Mesendoderm (in vitro differentiated cells): ENCODE data around the gene TNNT3.

Experiments
- DNase-seq: peaks from one replicate; pipeline ENCODE4 v3.0.0; 2013
- H2AK5ac ChIP-seq: 2 replicates; pipeline ENCODE4 v1.6.1; 2013; ENCODE audit warnings: low read length, inconsistent platforms
- H2BK120ac ChIP-seq: 2 replicates; pipeline ENCODE4 v1.6.1; 2013; ENCODE audit warnings: low read depth, mild to moderate bottlenecking, low read length, moderate library complexity, mixed read lengths
- H2BK15ac ChIP-seq: replicated peaks from 2 replicates; pipeline ENCODE4 v1.6.1; 2013; ENCODE audit warnings: low read depth, mild to moderate bottlenecking, moderate library complexity
- H2BK5ac ChIP-seq: 2 replicates; pipeline ENCODE4 v1.6.1; 2013; ENCODE audit warnings: low read length, inconsistent platforms
- H3K18ac ChIP-seq: 2 replicates; pipeline ENCODE4 v1.6.1; 2013; ENCODE audit warnings: mild to moderate bottlenecking, low read length, mixed read lengths
- H3K23ac ChIP-seq: one replicate; pipeline ENCODE4 v1.6.1; 2013; ENCODE audit warnings: low read length
- H3K27ac ChIP-seq: 2 replicates; pipeline ENCODE4 v1.5.1; 2013; ENCODE audit warnings: low read depth, mild to moderate bottlenecking, inconsistent platforms, low read length, moderate library complexity
- H3K27me3 ChIP-seq: 2 replicates; pipeline ENCODE4 v1.6.1; 2013; ENCODE audit warnings: low read length, control low read depth, mild to moderate bottlenecking, inconsistent platforms; ENCODE audit not compliant: insufficient read depth, poor library complexity
- H3K36me3 ChIP-seq: 2 replicates; pipeline ENCODE4 v1.6.1; 2013; ENCODE audit warnings: low read length, inconsistent platforms; ENCODE audit not compliant: control insufficient read depth, insufficient read depth
- H3K4ac ChIP-seq: one replicate; pipeline ENCODE4 v1.6.1; 2013; ENCODE audit warnings: low read depth, mild to moderate bottlenecking, low read length, moderate library complexity
- H3K4me1 ChIP-seq: 2 replicates; pipeline ENCODE4 v1.6.1; 2013; ENCODE audit warnings: low read depth, low read length, inconsistent platforms; ENCODE audit not compliant: control insufficient read depth
- H3K4me2 ChIP-seq: 2 replicates; pipeline ENCODE4 v1.6.1; 2013; ENCODE audit warnings: low read length
- H3K4me3 ChIP-seq: 2 replicates; pipeline ENCODE4 v1.5.1; 2013; ENCODE audit warnings: mild to moderate bottlenecking, low read length
- H3K56ac ChIP-seq: one replicate; pipeline ENCODE4 v1.6.1; 2013; ENCODE audit warnings: low read length
- H3K79me1 ChIP-seq: 2 replicates; pipeline ENCODE4 v1.6.1; 2013; ENCODE audit warnings: low read length, inconsistent platforms
- H3K79me2 ChIP-seq: 2 replicates; pipeline ENCODE4 v1.6.1; 2013; ENCODE audit warnings: mild to moderate bottlenecking, low read length; ENCODE audit not compliant: control insufficient read depth, insufficient read depth
- H3K9ac ChIP-seq: 2 replicates; pipeline ENCODE4 v1.6.1; 2013; ENCODE audit warnings: low read length, inconsistent platforms
- H4K5ac ChIP-seq: one replicate; pipeline ENCODE4 v1.6.1; 2013; ENCODE audit warnings: low read length
- H4K8ac ChIP-seq: one replicate; pipeline ENCODE4 v1.6.1; 2013; ENCODE audit warnings: low read depth, mild to moderate bottlenecking, control low read depth, low read length, moderate library complexity
- WGBS: extraction: QIAGEN DNeasy Blood & Tissue Kit; methylation state at CpG from one replicate; pipeline ENCODE4 v1.1.7; 2013; ENCODE audit warnings: low lambda C conversion rate, missing lambda C conversion rate; ENCODE audit not compliant: insufficient coverage; ENCODE audit errors: extremely low coverage; 5-methylcytosine and 5-hydroxymethylcytosine counted together

The TNNT3 gene

GRCh38 chr11:1880746-1881441 is 38.6 kb upstream of the TNNT3 start:
- Histone ChIP-seq H3K27ac (no peak overlapping the region), H3K9ac (no peak overlapping the region)

DNA sequence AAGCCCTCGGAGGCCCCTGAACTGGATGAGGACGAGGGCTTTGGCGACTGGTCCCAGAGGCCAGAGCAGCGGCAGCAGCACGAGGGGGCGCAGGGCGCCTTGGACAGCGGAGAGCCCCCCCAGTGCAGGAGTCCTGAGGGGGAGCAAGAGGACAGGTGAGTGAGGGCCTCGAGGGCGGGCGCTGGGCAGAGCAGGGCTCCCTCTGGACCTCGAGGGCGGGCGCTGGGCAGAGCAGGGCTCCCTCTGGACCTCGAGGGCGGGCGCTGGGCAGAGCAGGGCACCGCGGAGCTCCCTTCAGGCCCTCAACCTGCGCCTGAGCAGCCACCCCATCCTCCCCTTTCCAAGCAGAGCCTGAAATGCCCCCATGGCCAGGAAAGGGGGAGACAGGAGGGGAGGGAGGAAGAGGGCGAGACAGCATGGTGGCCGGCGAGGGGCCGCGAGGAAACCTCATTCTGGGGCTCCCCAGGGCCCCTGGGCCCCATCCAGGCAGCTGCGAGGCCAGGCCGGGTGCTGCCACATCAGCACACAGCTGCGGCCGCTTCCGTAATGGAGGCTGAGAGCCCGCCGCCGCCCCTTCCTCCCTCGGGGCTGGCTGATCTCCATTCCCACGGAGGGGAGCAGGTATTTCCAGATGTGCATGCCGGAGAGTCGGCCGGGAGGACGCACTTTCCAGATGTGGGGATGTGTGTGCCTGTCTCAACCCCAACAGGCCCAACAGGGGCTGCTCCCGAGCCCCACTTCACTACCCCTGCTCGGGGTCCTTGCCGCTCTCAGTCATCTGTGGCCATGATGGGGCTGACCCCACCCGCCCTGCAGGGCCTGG is 37.9 kb upstream of the TNNT3 start:
- no peak overlapping the region for H3K23ac ChIP-seq
- DNase-seq: no peak
- H3K27ac ChIP-seq: no peak overlapping the region
- no CpG with 5 or more reads among the region's 43 CpGs for WGBS
- H3K79me2 ChIP-seq: no peaks in the 10 kb centered on the region
- H3K4me1 ChIP-seq: no peaks in the 10 kb centered on the region
- H2BK5ac ChIP-seq: no peak overlapping the region
- H3K79me1 ChIP-seq: no peaks in the 10 kb centered on the region
- H3K4ac ChIP-seq: no peak overlapping the region
- H3K4me3 ChIP-seq: no peak overlapping the region
- H2AK5ac ChIP-seq: no peak overlapping the region
- H3K56ac ChIP-seq: no peak overlapping the region
- H3K9ac ChIP-seq: no peak overlapping the region
- H2BK15ac ChIP-seq: no peak overlapping the region
- no peak overlapping the region for H3K18ac ChIP-seq
- H4K8ac ChIP-seq: no peak overlapping the region
- H3K36me3 ChIP-seq: no peaks in the 10 kb centered on the region
- no peak overlapping the region for H3K4me2 ChIP-seq
- no peaks in the 10 kb centered on the region for H3K27me3 ChIP-seq
- no peak overlapping the region for H2BK120ac ChIP-seq
- no peak overlapping the region for H4K5ac ChIP-seq

More at GRCh38 chr11:1880746-1881441, 38.6 kb upstream of the TNNT3 start:
- Histone ChIP-seq H3K18ac (no peak overlapping the region), H3K79me2 (no peaks in the 10 kb centered on the region), H3K4me3 (no peak overlapping the region), H3K36me3 (no peaks in the 10 kb centered on the region), H4K5ac (no peak overlapping the region), H3K27me3 (no peaks in the 10 kb centered on the region), H2BK120ac (no peak overlapping the region), H3K4me1 (no peaks in the 10 kb centered on the region), H3K56ac (no peak overlapping the region), H2BK15ac (no peak overlapping the region), H4K8ac (no peak overlapping the region), H2AK5ac (no peak overlapping the region), H2BK5ac (no peak overlapping the region), H3K4ac (no peak overlapping the region), H3K4me2 (no peak overlapping the region), H3K79me1 (no peaks in the 10 kb centered on the region), H3K23ac (no peak overlapping the region)
- WGBS: no CpG with 5 or more reads among the region's 9 CpGs
- no peak for DNase-seq

DNA sequence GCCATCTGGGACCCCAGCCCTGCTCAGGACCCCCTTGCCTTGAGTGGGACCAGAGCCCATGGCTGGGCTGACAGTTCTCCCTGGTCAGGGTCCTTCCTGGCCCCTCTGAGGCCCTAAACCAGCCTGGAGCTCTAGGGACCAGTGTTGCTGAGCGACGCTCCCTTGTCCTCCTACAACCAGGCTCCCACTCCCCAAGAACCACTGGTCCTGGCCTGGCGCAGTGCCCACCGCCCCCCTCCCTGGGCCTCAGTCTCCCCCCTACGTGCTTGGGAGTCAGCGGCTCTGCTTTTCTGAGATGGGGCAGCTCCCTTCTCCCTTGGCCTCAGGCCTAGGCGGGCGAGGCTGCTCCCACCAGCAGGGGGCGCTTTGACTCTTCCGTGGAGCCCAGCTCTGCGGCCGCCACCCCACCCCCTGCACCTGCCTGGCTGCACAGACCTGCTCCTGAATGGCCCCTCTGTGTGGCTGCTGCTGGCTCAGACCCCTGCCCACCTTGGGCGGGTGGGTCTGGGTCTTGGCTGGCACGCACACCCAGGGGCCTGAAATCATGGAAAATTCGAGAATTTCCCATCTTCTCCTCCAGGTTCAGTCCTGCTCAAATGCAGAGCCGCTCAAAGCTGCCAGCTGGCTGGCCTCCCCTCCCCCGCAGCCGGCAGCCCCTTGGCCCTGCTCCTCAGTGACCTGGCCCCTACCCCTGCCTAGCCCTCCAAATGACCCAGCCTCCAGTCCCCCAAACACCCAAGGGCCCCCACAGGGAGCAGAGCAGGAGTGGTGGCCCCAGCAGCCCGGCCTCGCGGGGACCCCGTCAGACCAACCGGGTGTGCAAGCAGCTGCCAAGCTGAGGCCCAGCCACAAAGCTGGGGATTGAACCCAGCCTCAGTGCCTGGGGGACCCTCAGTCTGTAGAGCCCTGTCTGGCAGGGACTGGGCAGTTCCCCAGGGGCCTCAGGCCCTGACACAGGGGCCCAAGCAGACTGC is 37.0 kb upstream of the TNNT3 start:
- no peak overlapping the region for H2AK5ac ChIP-seq
- peak; percentile 77 for DNase-seq
- no peak overlapping the region for H3K4me3 ChIP-seq
- H2BK5ac ChIP-seq: no peak overlapping the region
- no peak overlapping the region for H4K8ac ChIP-seq
- no peak overlapping the region for H3K56ac ChIP-seq
- H3K9ac ChIP-seq: no peak overlapping the region
- H3K4me1 ChIP-seq: no peaks in the 10 kb centered on the region
- no peak overlapping the region for H3K23ac ChIP-seq
- H4K5ac ChIP-seq: no peak overlapping the region
- no peak overlapping the region for H2BK120ac ChIP-seq
- H3K79me1 ChIP-seq: no peaks in the 10 kb centered on the region
- no peak overlapping the region for H3K27ac ChIP-seq
- no peaks in the 10 kb centered on the region for H3K36me3 ChIP-seq
- H3K18ac ChIP-seq: no peak overlapping the region
- no peaks in the 10 kb centered on the region for H3K79me2 ChIP-seq
- no peaks in the 10 kb centered on the region for H3K27me3 ChIP-seq
- no peak overlapping the region for H3K4me2 ChIP-seq
- WGBS: no CpG with 5 or more reads among the region's 23 CpGs
- no peak overlapping the region for H2BK15ac ChIP-seq
- H3K4ac ChIP-seq: no peak overlapping the region

- H4K5ac ChIP-seq: no peak overlapping the region
- no peak overlapping the region for H3K4me3 ChIP-seq
- H3K9ac ChIP-seq: no peak overlapping the region
- no peaks in the 10 kb centered on the region for H3K4me1 ChIP-seq
- no peak overlapping the region for H2BK120ac ChIP-seq
- no peaks in the 10 kb centered on the region for H3K79me2 ChIP-seq
- H3K4ac ChIP-seq: no peak overlapping the region
- no peak overlapping the region for H3K27ac ChIP-seq
- no peak overlapping the region for H2BK15ac ChIP-seq
- no peak overlapping the region for H3K23ac ChIP-seq
- H3K4me2 ChIP-seq: no peak overlapping the region
- no peak for DNase-seq
- H3K56ac ChIP-seq: no peak overlapping the region
- no peak overlapping the region for H2AK5ac ChIP-seq
- no peak overlapping the region for H2BK5ac ChIP-seq
- no peak overlapping the region for H4K8ac ChIP-seq
- H3K27me3 ChIP-seq: no peaks in the 10 kb centered on the region
- H3K18ac ChIP-seq: no peak overlapping the region
- H3K36me3 ChIP-seq: no peaks in the 10 kb centered on the region
- no CpG with 5 or more reads among the region's 14 CpGs for WGBS
- H3K79me1 ChIP-seq: no peaks in the 10 kb centered on the region
These were observed 35.9 kb upstream of the TNNT3 start for GRCh38 chr11:1883346-1884302.

DNA sequence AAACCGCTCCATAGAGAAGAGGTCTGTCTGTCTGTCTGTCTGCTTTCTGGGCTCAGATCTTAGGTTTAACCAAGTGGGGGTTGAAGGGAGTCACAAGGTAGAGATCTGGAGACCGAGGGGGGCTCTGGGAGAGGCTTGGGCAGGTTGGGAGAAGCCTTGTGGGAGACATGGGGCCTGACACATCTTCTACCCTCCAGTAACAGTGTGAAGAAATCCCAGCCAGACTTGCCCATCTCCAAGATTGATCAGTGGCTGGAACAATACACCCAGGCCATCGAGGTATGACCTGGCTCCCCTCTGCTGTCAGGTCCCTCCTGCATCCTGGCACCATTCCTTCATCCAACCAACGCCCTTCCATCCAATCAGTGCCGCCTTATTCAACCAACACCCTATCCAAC is 35.2 kb upstream of the TNNT3 start:
- no peaks in the 10 kb centered on the region for H3K79me1 ChIP-seq
- no peaks in the 10 kb centered on the region for H3K79me2 ChIP-seq
- no peak overlapping the region for H3K18ac ChIP-seq
- H3K56ac ChIP-seq: no peak overlapping the region
- no peaks in the 10 kb centered on the region for H3K36me3 ChIP-seq
- H3K4ac ChIP-seq: no peak overlapping the region
- no peak overlapping the region for H3K23ac ChIP-seq
- WGBS: no CpG with 5 or more reads among the region's 5 CpGs
- no peak overlapping the region for H2AK5ac ChIP-seq
- no peak overlapping the region for H2BK120ac ChIP-seq
- no peak overlapping the region for H3K9ac ChIP-seq
- no peak overlapping the region for H3K4me2 ChIP-seq
- H3K4me1 ChIP-seq: no peaks in the 10 kb centered on the region
- no peak overlapping the region for H4K8ac ChIP-seq
- H3K27ac ChIP-seq: no peak overlapping the region
- no peak overlapping the region for H3K4me3 ChIP-seq
- DNase-seq: no peak
- H2BK15ac ChIP-seq: no peak overlapping the region
- H3K27me3 ChIP-seq: no peaks in the 10 kb centered on the region
- no peak overlapping the region for H4K5ac ChIP-seq
- no peak overlapping the region for H2BK5ac ChIP-seq
